Measurements from ENCODE around the gene AATF.

Gene AATF

DNA sequence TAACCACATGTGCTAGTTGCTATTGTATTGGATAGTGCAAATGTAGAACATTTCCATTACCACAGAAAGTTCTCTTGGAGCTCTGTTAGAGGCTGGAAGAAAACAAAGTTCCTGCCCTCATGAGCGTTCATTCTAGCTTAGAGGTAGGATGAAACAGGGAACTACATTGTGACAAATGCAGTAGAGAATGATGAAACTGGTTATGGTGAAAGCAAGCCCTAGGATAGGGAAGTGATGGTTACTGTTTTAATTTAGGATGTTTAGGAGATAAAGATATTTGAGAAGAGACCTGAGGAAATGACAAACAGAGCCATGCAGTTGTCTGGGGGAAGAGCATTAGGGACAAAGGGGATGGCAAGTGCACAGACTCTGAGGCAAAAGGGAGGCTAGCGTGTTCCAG lies 50.7 kb downstream of the AATF start:
- TF ChIP-seq, protein P1, sequence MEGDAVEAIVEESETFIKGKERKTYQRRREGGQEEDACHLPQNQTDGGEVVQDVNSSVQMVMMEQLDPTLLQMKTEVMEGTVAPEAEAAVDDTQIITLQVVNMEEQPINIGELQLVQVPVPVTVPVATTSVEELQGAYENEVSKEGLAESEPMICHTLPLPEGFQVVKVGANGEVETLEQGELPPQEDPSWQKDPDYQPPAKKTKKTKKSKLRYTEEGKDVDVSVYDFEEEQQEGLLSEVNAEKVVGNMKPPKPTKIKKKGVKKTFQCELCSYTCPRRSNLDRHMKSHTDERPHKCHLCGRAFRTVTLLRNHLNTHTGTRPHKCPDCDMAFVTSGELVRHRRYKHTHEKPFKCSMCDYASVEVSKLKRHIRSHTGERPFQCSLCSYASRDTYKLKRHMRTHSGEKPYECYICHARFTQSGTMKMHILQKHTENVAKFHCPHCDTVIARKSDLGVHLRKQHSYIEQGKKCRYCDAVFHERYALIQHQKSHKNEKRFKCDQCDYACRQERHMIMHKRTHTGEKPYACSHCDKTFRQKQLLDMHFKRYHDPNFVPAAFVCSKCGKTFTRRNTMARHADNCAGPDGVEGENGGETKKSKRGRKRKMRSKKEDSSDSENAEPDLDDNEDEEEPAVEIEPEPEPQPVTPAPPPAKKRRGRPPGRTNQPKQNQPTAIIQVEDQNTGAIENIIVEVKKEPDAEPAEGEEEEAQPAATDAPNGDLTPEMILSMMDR (IDR thresholded peaks at IDR 0.05; ENCODE audit: low read depth, low read length) = no peak
- no peak overlapping the region for H3K4me3 ChIP-seq (replicated peaks in 1 of 2; ENCODE audit: low read depth in 2 of 2, low read length in 2 of 2)
- no peak for DNase-seq (ENCODE audit: low read depth in 2 of 2)

DNA sequence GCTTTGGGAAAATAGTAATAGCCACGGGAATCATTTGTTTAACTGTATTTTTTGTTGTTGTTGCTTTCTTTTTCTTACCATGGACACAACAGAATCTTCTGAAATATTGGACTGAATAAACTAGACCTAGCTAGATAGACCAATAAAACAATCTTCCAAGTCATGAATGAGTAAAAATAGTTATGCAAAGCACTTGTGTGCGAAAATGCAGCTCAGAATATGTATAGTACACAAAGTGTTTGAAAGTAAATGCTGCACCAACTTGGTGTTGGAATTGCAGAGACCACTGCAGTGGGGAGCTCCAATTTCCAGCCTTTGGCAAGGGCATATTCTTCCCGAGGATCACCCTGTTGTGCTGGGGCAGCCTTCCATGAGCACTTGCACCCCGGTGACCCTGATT lies 68.0 kb downstream of the AATF start:
- H3K4me3 ChIP-seq (replicated peaks in 1 of 2; ENCODE audit: low read depth in 2 of 2, low read length in 2 of 2) = no peak overlapping the region
- no peak for DNase-seq (ENCODE audit: low read depth in 2 of 2)
- TF ChIP-seq, protein P1 (IDR thresholded peaks at IDR 0.05; ENCODE audit: low read depth, low read length) = no peak

DNA sequence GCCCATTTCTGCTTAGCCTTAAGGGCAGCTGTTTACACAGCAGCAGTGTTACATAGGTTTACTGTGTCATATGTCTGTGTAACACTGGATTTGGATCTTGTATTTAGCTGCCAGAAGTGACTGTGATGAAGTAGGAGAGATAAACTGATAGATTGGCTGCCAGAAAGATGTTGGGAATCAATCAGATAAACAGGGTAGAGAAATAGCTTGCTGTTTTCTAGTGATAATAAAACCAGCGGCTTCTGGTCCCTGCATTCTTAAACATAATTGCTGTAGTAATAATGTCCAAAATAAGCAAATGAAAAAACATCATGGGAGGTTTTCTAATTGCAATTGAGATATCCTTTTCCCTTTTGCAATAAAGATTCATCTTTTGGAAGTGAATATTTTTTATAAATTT lies 68.7 kb downstream of the AATF start:
- H3K4me3 ChIP-seq (replicated peaks in 1 of 2; ENCODE audit: low read depth in 2 of 2, low read length in 2 of 2) = no peak overlapping the region
- no peak for DNase-seq (ENCODE audit: low read depth in 2 of 2)
- TF ChIP-seq, protein P1 (IDR thresholded peaks at IDR 0.05; ENCODE audit: low read depth, low read length) = no peak

DNA sequence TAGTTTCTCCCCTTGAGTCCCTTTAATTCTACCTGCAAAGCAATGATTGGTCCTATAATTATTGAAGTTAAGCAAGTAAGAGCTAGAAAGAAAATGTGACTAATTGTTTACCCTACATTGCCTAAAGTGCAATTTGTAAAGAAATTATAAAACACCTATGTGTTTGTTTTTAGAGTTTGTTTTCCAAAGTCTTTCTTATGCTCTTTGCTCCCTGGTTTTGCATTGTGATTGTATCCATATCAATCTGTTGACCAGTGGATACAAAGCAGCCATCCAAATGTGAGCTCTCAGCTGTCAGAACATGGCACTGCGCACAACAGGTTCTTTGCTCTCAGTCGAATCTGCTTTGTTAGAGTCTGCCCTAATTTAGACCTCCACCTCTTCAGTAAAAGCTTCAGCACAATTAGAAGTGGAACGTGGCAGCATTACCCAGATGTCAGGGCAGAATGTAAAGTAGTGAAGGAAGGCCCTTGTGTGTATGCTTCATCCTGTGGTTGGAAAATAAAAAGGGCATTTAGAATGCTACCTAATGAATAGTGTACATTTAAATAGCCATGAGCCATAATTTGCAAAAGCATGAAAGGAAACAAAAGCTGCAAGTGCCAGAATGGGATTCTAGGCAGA lies 70.5 kb downstream of the AATF start:
- TF ChIP-seq, protein P1 (IDR thresholded peaks at IDR 0.05; ENCODE audit: low read depth, low read length) = no peak
- H3K4me3 ChIP-seq (replicated peaks in 1 of 2; ENCODE audit: low read depth in 2 of 2, low read length in 2 of 2) = no peak overlapping the region
- DNase-seq (ENCODE audit: low read depth in 2 of 2) = no peak

DNA sequence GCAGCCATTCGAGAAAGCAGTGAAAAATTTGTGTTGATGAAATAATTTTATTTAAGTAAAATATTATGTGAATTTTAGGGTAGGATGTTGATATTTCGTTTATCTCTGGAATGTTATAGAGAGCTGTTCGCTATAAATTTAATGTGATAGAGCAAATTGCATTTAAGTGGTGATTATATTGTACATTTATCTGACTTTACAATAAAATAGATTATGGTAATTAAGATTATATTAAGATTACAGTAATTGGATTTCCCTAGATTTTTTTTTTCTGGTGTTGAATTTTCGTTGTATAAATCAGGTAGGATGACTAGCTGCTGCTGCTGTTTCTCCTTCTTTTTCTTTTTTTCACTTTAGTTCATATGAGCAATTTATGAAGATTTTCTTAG lies 71.0 kb downstream of the AATF start:
- no peak overlapping the region for H3K4me3 ChIP-seq (replicated peaks in 1 of 2; ENCODE audit: low read depth in 2 of 2, low read length in 2 of 2)
- TF ChIP-seq, protein P1 (IDR thresholded peaks at IDR 0.05; ENCODE audit: low read depth, low read length) = no peak
- DNase-seq (ENCODE audit: low read depth in 2 of 2) = no peak

DNA sequence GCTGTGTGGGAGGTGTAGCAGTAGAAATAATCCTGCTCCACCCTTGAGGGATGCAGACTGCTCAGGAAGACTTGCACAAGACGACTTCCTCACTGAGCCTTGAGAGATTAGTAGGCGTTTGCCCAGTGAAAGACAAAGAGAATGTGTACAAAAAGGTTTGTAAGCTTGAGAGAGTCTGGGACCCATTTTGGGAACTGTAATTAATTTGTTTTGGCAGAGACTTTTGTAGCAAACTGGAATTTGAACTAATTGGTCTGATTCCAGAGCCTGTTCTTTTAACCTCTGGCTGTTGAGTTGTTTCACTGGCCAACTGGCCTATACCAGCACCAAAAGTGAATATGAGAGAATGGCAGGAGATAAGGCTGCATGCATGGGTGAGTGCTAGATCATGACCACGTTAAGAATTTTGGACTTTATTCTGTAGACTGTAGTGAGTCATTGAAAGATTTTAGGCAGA lies 75.5 kb downstream of the AATF start:
- TF ChIP-seq, protein P1 (IDR thresholded peaks at IDR 0.05; ENCODE audit: low read depth, low read length) = no peak
- peak; percentile 5 to 73 for DNase-seq (ENCODE audit: low read depth in 2 of 2)
- no peak overlapping the region for H3K4me3 ChIP-seq (replicated peaks in 1 of 2; ENCODE audit: low read depth in 2 of 2, low read length in 2 of 2)

DNA sequence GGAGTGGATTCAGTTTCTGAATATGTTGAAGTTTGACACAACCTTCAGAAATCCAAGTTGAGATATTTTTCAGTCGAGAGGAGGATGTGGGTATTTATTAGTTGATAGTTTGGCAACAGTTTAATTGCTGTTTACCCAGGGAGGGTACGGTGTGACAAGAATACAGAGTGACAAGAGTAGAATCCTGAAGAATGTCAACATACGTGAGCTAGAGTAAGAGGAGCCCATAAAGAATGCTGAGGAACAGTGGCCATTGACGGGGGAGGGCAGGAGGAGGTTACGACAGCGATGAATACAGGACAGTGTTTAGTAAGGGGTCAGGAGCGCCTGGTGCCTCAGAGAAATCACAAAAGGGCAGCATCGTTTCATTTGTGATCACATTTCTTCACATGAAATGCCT lies 76.5 kb downstream of the AATF start:
- DNase-seq (ENCODE audit: low read depth in 2 of 2) = no peak
- no peak overlapping the region for H3K4me3 ChIP-seq (replicated peaks in 1 of 2; ENCODE audit: low read depth in 2 of 2, low read length in 2 of 2)
- TF ChIP-seq, protein P1 (IDR thresholded peaks at IDR 0.05; ENCODE audit: low read depth, low read length) = no peak

All from cardiac fibroblast (primary cell).